GM21526 (cell line): Measurements from ENCODE around the gene PI4K2B.
"Not testable (repeated sequence)": the region's sequence is repeated elsewhere in the genome, so short reads cannot be mapped to it uniquely, and the experiment has no call there.

Experiments
- ATAC-seq: cut with Tn5 transposase; IDR thresholded peaks from one replicate; pipeline ENCODE4 v1.9.1; 2021; ENCODE audit warnings: moderate library complexity; ENCODE audit not compliant: unreplicated experiment, low FRiP score

The PI4K2B gene

GRCh38 chr4:25240754-25241210, 6.9 kb downstream of the PI4K2B start:
- ATAC-seq: not testable (repeated sequence)

GRCh38 chr4:25242195-25242594, 8.4 kb downstream of the PI4K2B start:
- ATAC-seq: not testable (repeated sequence)

- ATAC-seq: no peak
Observed at GRCh38 chr4:25245181-25245580, 11.3 kb downstream of the PI4K2B start.

- ATAC-seq: no peak
Observed at GRCh38 chr4:25246680-25247611, 13.1 kb downstream of the PI4K2B start.

- not testable (repeated sequence) for ATAC-seq
Observed at GRCh38 chr4:25248875-25249274, 15.0 kb downstream of the PI4K2B start.

- not testable (repeated sequence) for ATAC-seq
Observed at GRCh38 chr4:25249494-25249893, 15.7 kb downstream of the PI4K2B start.

- no peak for ATAC-seq
Observed at GRCh38 chr4:25252230-25253070, 18.6 kb downstream of the PI4K2B start.

GRCh38 chr4:25253071-25253445, 19.2 kb downstream of the PI4K2B start:
- no peak for ATAC-seq

GRCh38 chr4:25253786-25254185, 20.0 kb downstream of the PI4K2B start:
- ATAC-seq: not testable (repeated sequence)

- no peak for ATAC-seq
Observed at GRCh38 chr4:25258980-25259578, 25.2 kb downstream of the PI4K2B start.

GRCh38 chr4:25271866-25272265, 38.0 kb downstream of the PI4K2B start:
- ATAC-seq: no peak

- ATAC-seq: no peak
Observed at GRCh38 chr4:25280210-25280609, 46.4 kb downstream of the PI4K2B start.

- no peak for ATAC-seq
Observed at GRCh38 chr4:25283948-25284347, 50.1 kb downstream of the PI4K2B start.

- no peak for ATAC-seq
Observed at GRCh38 chr4:25284466-25284865, 50.6 kb downstream of the PI4K2B start.

GRCh38 chr4:25290490-25291067, 56.7 kb downstream of the PI4K2B start:
- no peak for ATAC-seq

GRCh38 chr4:25291158-25291733, 57.4 kb downstream of the PI4K2B start:
- no peak for ATAC-seq

- no peak for ATAC-seq
Observed at GRCh38 chr4:25297528-25298242, 63.9 kb downstream of the PI4K2B start.

GRCh38 chr4:25299476-25300203, 65.8 kb downstream of the PI4K2B start:
- no peak for ATAC-seq

- no peak for ATAC-seq
Observed at GRCh38 chr4:25301471-25301870, 67.6 kb downstream of the PI4K2B start.
